Measurements from ENCODE around the gene NPHS2.
"Not testable (repeated sequence)": the region's sequence is repeated elsewhere in the genome, so short reads cannot be mapped to it uniquely, and the experiment has no call there.

The NPHS2 gene

GRCh38 chr1:179548666-179549367 is 26.9 kb downstream of the NPHS2 start:
- no peak for DNase-seq

- DNase-seq, result peak in 1 of 58 donors; percentile 9
Observed at GRCh38 chr1:179547021-179547535, 28.7 kb downstream of the NPHS2 start.

GRCh38 chr1:179545321-179545720 is 30.4 kb downstream of the NPHS2 start:
- no peak for DNase-seq

- no peak for DNase-seq
Observed at GRCh38 chr1:179541774-179542173, 34.0 kb downstream of the NPHS2 start.

GRCh38 chr1:179530352-179530751 is 45.4 kb downstream of the NPHS2 start:
- no peak for DNase-seq

GRCh38 chr1:179529482-179530195 is 46.1 kb downstream of the NPHS2 start:
- no peak for DNase-seq

- not testable (repeated sequence) for DNase-seq
Observed at GRCh38 chr1:179518544-179518943, 57.2 kb downstream of the NPHS2 start.

GRCh38 chr1:179516976-179517705 is 58.6 kb downstream of the NPHS2 start:
- DNase-seq, result no peak

- DNase-seq, result no peak
Observed at GRCh38 chr1:179510038-179510437, 65.7 kb downstream of the NPHS2 start.

GRCh38 chr1:179509384-179509783 is 66.4 kb downstream of the NPHS2 start:
- no peak for DNase-seq

GRCh38 chr1:179506199-179506598 is 69.5 kb downstream of the NPHS2 start:
- DNase-seq, result no peak

Data from anterior cingulate cortex (tissue), 58 donors.